NCI-H345 (cell line): ENCODE data around the gene PWWP2B.
"Not testable (repeated sequence)": the region's sequence is repeated elsewhere in the genome, so short reads cannot be mapped to it uniquely, and the experiment has no call there.

Experiments
- DNase-seq: peaks from one replicate; lab custom pipeline; 2025; lab: John Stamatoyannopoulos, UW

The PWWP2B gene

DNA sequence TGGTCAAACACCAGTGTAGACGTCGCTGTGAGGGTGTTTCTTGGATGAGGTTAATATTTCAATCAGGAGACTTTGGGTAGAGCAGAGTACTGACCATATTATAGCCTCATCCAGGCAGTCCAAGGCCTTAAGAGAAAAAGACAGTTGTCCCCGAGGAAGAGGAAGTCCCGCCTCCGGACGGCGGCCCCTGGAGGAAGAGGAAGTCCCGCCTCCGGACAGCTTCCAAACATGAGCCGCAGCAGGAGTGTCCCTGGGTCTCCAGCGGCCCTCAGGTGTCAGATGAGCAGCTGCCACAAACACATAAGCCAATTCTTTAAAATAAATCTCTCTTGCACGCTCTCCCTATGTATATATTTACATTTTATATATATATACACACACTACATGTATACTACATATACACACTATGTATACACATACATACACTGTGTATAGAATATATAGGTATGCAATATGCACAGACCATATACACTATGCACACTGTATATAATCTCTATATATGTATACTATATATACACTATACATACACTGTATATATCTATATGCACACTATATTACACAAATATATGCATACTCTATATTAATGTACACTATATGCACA, 37.5 kb downstream of the PWWP2B start:
- DNase-seq, result no peak

DNA sequence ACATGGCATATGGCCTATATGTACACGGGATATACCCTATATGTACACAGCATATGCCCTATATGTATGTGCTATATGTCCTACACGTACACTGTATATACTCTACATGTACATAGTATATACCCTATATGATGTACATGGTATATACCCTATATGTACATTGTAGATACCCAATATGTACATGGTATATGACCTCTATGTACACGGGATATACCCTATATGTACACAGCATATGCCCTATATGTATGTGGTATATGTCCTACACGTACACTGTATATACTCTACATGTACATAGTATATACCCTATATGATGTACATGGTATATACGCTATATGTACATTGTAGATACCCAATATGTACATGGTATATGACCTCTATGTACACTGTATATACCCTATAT, 38.3 kb downstream of the PWWP2B start:
- DNase-seq, result not testable (repeated sequence)

DNA sequence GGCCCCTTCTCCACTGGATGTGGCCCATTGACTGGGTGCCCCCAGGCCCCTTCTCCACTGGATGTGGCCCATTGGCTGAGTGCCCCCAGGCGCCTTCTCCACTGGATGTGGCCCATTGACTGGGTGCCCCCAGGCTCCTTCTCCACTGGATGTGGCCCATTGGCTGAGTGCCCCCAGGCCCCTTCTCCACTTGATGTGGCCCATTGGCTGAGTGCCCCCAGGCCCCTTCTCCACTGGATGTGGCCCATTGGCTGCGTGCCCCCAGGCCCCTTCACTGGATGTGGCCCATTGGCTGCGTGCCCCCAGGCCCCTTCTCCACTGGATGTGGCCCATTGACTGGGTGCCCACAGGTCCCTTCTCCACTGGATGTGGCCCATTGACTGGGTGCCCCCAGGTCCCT, 39.1 kb downstream of the PWWP2B start:
- DNase-seq, result not testable (repeated sequence)

DNA sequence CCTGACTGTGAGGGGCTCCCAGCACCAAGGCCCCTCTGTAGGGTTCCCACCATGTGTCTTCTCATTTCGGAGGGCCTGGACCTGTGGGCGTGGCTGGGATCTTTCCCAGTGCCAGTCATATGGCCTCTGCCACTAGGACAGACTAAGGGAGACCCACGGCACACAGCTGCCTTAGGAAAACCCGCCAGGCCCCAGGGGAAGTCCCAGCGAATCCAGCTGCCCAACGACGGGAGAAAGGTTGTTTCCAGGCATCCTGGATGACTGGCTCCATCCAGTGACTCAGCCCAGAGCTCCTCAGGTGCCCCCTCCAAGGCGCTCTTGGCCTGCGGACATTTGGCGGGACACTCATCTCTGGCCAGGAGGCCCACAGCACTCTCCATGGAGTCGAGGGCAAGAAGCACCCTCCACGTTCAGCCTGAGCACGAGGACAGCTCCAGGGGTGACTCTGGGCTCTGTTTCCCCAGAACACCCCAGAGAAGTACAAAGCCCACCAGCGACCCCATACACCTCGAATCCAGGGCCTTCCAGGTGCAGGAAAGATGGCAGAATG, 39.9 kb downstream of the PWWP2B start:
- no peak for DNase-seq

DNA sequence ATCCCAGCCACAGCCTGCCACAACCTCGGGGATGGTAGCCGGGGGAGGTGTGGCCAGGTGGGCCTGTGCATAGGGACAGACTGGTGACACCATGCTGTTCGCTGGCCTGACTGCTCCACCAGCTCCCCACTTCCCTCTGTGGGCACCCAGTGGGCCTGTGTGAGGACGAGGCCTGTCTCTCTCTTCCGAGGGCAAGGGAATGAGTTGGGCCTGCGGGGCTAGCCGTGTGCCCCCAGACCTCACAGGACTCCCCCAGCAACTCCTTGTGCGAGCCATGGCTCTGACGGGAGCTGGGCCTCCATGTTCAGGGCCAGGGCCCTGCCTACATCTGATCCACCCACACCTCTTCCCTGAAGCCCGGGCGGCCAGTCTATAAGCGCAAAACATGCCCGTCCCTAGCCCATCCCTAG, 40.5 kb downstream of the PWWP2B start:
- DNase-seq, result no peak

DNA sequence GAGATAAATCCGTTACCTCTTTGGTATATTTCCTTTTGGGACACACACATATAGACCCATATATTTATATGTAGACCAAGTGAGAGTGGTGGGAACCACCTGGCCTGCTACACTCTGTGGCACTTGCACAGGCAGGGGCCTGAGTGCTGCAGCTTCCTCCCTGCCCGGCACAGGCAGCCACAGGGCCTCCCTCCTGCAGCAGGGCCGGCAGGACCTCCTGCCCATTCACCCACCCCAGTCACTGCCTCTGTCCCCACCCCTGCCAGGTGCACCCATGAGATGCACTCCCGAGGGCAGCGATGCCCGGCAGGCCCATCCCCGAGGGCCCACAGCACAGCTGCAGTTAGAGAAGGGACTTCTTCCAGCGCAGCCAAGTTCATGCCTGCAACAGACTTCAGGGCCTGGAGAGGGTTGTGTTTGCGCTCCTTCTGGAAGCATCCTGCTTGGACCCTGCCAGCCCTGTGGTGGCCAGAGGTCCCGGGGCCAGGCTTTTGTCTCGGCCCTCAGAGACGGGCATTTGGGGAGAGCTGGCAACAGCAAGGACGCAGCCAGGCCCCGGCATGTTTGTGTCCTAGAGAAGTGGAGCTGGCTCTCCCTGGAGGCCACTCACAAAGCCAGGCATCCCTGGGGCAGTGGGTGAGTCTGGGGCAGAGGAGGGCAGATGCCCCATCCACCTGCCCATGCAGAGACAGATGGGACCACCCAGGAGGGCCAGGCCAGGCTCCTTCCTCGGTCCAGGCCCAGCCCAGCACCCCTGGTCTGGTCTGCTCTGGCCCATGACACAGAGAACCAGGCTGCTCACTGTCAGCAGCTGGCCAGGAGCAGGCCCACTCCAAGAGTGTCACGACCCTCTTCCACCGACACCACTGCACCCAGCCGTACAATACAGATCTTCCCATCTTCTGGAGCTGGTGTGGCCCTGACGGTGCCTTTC, 41.4 kb downstream of the PWWP2B start:
- DNase-seq, result peak; percentile 34

DNA sequence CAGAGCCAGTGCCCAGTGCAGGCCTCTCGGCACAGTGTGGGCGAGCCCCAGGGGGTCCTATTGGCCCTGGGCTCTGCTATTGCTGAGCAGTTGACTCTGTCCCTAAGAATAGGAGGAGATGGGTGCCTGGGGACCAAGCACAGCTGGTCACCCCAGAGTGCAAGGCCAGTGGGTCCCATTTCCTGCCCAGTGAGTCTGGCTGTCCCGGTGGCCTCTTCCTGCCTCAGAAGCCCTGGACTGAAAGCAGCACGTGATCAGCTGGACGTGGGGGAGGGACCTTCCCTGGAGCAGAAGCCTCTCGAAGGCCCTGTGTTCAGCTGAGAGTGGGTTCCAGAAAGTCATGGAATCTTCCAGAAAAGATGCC, 42.0 kb downstream of the PWWP2B start:
- no peak for DNase-seq

DNA sequence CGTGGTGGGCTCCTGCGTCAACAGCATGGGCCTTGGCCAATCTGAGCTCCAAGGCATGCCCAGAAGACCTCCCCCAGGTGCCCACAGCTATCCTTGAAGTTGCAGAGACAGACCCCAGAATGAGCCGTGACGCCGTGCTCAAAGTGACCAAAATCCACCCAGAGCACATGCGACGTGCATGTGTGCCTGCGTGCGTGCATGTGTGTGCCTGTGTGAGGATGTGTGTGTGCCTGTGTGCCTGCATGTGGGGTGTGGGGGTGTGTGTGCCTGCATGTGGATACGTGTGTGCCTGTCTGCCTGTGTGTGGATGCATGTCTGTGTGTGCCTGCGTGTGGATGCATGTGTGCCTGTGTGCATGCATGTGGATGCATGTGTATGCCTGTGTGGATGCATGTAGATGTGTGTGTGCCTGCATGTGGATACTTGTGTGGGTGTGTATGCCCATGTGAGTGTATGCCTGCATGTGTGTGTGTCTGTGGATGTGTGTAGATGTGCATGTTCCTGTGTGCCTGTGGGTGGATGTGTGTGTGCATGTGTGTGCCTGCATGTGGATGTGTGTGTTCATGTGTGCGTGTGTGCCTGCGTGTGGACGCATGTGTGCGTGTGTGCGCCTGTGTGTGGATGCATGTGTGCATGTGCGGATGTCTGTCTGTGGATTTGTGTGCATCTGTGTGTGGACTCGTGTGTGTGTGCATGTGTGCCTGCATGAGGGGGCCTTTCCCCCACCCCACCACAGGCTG, 42.6 kb downstream of the PWWP2B start:
- DNase-seq, result no peak

DNA sequence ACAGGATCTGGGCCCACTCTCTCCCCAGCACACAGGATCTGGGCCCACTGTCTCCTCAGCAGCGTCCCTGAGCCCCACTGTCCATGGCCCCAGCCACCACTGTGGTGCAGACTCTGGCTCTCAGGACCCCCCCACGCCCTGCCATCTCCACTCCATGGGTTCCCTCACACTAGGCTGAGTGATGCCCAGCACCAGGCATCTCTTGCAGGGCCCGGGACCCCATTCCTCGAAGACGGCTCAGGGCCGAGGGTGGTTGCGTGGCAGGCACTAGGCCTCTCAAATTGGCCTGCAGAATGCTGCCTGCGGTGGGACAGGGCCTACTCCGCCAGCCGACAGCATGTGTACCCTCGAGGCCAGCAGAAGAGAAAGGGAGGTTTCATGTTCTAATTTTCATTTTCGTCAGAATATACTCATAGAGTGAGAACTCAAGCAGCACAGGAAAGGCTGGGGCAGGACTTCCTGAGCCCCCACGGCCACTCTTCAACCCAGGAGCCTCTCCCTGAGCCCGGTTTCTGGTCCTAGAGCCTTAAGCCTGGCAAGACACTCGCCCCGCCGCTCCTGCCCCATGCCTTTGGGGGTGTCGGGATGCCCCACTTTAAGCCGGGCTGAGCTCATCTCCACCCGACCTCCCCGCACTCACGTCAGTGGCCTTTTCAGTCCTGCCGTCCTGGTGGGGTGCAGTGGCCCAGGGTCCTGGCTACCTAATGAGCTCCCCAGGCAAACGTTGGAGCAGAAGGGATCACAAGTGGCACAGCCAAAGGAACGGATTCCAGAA, 44.0 kb downstream of the PWWP2B start:
- no peak for DNase-seq

DNA sequence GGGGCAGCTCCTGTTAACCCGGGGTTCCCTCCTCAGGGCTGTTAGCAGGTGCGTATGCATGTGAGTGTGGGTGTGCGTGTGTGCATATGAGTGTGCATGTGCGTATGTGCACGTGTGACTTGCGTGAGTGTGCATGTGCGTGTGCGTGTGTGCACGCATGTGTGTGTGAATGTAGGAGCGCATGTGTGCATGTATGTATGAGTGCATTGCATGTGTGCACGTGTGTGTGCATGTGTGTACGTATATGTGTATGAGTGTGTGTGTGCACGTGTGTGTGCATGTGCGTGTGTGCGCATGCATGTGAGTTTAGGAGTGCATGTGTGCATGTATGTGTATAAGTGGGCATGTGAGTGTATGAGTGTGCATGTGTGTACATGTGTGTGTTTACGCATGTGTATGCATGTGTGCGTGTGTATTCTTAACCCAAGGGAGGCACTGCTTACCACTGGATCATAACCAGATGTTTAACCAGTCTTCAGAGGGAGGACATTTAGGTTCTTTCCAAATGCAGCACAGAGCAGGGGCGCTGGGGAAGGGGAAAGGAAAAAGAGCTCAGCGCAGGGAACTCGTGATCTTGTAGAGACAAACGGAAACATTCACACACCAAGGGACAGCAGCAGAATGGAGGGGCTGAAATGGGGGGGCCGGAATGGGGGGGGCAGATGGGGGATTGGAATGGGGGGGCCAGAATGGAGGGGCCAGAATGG, 45.0 kb downstream of the PWWP2B start:
- no peak for DNase-seq

DNA sequence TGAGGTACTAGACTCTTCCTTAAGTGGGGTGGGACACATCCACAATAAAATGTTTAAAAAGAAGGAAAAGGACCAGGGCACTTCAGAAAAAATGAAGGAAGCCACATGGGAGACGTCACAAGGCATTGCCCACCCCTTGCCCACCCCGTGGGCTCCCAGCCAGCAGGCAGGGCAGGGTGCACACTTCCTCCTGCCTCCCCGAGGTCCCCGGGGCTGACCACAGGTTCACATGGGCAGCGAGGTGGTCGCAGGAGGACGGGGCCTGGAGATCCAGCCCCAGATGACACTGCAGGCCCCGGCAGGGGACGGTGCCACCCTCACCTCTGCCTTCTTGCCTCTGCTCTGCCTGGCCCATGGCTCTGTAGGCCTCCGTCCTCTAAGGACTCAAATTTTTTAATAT, 45.6 kb downstream of the PWWP2B start:
- DNase-seq, result no peak

DNA sequence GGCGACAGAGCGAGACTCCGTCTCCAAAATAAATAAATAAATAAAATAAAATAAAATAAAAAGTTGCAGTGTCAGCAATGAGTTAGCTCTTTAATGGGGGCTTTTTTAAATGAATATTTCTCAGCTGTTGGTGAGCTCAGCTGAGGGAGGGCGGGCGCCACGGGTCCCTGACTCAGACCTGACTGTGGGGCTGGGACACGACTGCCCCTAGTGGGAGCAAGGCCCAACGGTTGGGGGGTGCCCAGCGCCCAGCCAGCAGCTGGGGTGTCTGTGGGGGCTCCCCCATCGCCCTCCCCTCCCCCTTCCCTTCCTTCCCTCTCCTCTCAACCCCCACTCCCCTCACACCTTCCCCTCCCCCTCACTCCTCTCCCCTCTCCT, 46.6 kb downstream of the PWWP2B start:
- DNase-seq, result no peak

DNA sequence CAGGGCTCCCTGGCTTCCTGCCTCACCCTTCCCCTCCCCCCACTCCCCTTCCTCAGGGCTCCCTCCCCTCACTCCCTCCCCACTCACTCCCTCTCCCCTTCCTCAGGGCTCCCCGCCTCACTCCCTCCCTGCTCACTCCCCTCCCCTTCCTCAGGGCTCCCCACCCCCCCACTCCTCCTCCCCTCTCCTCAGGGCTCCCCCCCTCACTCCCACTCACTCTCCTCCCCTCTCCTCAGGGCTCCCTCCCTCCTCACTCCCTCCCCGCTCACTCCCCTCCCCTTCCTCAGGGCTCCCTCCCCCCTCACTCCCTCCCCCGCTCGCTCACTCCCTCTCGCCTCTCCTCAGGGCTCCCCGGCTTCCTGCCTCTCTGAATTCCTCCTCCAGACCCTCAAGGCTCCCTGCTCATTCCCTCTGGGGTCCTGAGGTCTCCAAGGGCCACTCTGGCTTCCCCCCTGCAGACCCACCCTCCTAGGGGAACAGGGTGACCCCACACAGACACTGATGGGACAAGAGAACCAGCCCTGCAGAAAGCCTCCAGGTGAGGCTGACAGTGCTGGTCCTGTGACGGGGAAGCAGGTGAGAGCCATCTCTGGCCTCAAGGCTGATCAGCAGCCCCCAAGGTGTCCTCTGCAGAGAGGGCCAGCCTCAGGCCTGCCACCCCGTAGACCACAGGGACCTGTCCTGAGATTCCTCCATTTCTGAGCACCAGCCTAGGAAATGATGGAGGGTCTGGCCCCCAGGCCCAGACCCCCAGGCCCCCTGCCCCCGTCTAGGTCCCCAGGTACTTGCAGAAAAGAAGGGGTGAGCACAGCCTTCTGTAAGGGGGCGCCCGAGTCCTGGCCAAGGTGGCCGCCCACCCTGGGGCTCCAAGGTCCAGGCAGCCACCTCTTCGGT, 47.2 kb downstream of the PWWP2B start:
- DNase-seq, result peak; percentile 67

DNA sequence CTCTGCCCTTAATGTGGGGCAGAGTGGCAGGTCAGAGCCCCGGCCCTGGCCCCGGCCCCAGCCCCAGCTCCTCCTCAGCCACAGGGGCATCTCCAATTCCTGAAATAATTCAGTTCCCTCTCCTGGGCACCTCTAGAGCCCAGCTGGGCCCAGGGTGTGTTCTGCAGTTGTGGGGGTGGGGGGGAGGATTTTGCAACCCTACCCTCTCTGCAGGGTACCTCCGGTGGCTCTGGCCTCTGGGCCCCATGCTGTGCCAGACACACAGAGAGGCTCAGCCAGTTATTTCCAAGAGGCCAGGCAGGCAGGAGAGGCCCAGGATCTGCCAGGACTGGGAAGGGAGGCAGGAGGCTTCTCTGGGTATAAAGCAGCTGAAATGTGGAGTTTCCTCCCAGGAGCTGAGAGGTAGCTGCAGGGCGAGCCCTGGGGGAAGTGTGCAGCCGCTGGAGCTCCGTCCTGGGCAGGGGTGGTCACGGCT, 47.9 kb downstream of the PWWP2B start:
- peak; percentile 83 for DNase-seq

DNA sequence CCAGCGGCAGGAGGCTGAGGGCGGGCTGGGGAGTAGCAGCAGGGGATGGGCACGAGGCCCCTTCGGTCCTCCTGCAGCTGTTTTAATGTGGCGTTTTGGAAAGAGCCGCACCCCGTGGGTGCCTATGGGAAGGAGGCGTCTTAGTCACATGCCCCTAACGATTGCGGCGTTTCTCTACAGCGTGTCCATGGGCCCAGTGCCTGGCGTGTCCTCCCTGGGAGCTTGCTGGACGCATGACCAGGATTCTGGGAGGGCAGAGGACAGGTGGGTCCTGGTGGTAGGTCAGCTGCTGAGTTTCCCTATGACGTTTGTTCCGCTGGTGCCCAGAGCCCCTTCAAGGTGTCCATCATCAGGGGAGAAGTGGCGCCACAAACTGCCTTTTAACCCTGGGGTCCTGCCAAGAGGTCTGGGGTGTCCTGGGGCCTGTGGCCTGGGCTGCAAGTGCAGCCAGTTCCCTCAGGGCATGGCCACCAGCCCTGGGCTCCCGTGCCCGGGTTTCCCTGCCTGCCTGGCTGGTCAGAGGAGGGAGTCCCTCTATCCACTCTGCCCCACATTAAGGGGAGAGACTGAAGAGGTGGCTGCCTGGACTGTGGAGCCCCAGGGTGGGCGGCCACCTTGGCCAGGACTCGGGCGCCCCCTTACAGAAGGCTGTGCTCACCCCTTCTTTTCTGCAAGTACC, 48.7 kb downstream of the PWWP2B start:
- peak; percentile 35 for DNase-seq

DNA sequence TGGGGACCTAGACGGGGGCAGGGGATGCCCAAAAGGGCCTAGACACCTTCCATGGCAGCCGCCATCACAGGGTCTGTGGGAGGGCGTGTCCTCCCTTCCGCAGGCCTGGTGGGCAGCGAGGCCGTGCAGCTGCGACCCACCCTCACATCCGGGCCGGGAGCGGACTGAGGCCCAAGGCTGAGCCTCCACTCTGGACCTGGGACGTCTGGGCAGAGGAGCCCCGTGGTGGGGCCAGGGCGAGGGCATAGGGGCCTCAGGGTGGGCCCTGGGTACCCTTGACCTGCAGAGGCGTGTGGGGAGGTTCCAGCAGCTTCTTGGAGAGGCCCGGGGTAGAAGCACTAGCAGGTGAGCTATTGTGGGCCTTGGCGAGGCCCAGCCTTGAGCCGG, 49.2 kb downstream of the PWWP2B start:
- no peak for DNase-seq

DNA sequence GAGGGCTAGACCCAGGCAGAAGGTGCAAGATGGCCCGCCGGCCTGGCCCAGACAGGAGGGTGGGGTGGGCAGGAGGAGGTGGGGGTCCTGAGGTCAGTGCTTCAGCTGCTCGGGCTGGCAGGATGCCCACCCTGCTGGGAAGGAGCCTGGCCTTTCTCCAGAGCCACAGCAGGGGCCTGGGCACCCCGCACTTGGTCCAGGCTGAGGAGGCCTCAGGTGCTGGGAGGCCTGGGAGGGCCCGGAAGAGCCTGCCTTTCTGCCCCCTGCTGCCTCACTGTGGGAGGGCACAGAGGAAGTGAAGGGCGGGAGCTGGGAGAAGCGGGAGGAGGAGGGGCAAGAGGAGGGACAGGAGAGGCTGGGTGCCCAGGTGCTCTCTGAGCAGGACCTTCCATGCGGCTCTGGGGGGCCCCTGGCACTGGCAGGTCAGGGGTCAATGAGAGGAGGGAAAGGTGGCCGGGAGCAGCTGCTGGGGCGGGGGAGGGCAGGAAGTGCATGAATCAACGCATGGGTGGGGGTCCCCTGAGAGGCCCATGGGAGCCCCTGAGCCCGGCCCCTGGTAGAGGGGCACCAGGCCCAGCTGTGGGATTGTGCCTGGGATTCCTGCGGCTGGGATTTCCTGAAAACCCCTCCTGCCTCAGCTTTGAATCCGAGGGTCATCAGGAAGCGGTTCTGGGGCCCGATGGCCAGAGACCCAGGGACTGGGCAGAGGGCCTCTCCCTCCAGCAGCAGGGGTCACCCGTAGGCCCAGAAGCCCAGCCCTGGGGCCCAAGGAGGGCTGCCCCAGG, 49.9 kb downstream of the PWWP2B start:
- peak; percentile 79 for DNase-seq

DNA sequence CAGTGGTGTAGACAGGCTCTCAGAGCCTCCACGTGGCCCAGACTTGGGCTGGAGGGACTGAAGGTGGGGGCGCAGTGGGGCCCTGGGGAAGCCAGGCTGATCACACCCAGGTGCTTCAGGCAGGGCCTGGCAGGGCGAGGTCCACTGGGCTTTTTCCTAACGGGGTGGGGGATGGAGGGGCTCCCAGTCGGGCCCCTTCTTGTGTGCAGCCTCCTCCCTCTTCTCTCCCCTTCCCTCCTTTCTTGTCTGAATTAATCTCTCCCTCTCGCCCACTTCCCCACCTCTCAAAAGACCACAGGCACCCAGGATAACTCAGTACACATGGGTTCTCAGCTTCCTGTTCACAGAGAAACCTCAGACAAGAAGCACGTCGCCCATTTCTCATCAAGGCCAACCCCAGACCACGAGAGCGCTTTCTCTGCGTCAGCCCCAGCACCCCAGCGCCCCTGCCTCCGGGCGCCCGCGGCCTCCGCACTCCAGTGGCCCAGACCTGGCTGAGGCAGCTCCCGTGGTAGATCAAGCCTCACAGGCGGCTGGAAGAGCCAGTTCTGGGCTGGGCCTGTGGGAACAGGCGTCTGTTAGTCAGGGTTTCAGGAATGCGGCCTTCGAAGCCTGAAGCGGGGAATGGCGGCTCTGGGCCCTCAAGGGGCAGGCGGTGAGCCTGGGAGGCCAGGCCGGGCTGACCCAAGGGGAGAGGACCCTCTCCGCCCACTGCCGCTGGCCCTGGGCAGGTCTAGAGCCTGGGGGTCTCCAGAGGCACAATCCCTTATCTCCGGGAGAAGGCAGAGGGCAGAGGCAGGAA, 50.6 kb downstream of the PWWP2B start:
- no peak for DNase-seq
